ENCODE measurements around the gene GREB1.

GREB1 gene

DNA sequence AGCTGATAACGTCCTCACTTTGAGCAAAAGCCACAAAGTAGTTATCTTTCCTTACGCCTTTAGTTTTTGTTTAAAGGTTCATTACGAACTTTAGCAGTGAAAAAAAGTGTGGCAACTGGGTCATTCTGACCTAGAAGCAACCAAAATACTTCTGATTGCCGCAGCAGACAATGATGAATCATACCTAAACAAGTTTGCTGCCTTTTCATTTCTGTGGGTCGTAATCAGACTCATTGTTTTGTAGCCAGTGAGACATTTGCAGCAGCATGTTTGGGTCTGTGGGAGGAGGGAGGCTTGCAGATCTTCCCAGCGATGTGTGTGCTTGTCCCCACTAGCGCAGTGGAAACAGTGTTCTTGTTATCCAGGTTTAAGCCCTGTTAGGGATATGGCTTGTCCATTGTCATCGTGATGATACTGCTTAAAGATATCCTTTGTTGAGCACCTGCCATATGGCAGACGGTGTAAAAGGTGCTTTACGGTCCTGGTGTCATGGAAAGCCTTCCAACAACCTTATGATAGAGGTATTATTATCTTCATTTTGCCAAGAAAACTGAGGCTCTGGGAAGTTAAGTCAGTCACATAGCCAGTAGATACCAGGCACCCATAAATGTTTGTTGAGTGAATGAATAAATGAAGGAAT, 1.3 kb upstream of the GREB1 start:
- no peaks in the 10 kb centered on the region for H3K79me2 ChIP-seq (ENCODE audit: low read length)
- no peak overlapping the region for H3K4me2 ChIP-seq (ENCODE audit: low read length)
- no peak overlapping the region for H3K4me3 ChIP-seq (ENCODE audit: low read length)
- peaks cover 11% of the 10 kb centered on the region for H3K4me1 ChIP-seq (ENCODE audit: low read length)
- peaks cover 70% of the 10 kb centered on the region for H3K27me3 ChIP-seq (ENCODE audit: low read depth, low read length)
- TF ChIP-seq CTCF (IDR thresholded peaks at IDR 0.05; ENCODE audit: low read depth, low read length): no peak
- TF ChIP-seq EZH2phosphoT487 (IDR thresholded peaks at IDR 0.05; ENCODE audit: low read depth): no peak
- no peaks in the 10 kb centered on the region for H4K20me1 ChIP-seq (ENCODE audit: insufficient read depth, low read length)
- H3K9ac ChIP-seq (ENCODE audit: low read length): no peak overlapping the region
- no peak overlapping the region for H3K27ac ChIP-seq (ENCODE audit: low read length)
- no peak overlapping the region for H2AFZ ChIP-seq (ENCODE audit: low read depth, low read length)
- H3K36me3 ChIP-seq (replicated peaks; ENCODE audit: low read depth, low read length): no peaks in the 10 kb centered on the region
- H3K9me3 ChIP-seq (ENCODE audit: insufficient read depth, low read length): peaks cover 3% of the 10 kb centered on the region; the same call in 1 of the 2 replicates

DNA sequence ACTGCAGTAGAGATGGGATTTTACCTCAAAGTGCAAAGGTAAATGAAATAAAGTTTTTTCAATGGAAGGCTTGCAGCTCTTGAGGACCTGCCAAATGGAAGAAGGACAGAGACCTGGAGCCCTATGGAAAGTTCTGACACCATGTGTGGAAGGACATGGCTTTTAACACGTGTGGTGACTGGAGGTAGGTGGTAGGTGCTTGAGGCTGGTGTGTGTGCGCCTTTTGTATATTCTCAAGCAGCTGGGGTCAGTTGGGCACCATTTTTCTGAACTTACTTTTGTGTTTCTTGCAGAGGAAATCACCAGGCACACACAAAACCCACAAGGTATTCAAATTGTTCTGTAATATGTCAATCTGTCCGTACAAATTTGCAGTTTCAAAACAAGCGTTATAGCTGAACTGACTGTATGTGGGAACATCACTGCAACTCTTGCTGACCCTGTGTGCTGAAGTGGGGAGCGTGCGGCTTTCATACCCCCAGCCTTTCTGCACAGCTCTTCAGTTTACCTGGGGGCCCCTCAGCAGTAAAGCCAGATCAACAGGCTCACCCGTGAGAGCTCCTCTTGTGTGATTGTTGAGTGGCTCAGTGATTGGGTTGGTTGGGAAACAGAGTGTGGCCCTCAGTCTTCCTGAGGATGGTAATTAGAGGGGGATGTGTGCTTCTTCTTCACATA, 363 bp downstream of the GREB1 start:
- Histone ChIP-seq H3K79me2 (ENCODE audit: low read length) (no peaks in the 10 kb centered on the region), H3K4me3 (ENCODE audit: low read length) (no peak overlapping the region)
- TF ChIP-seq CTCF (IDR thresholded peaks at IDR 0.05; ENCODE audit: low read depth, low read length) (no peak), EZH2phosphoT487 (IDR thresholded peaks at IDR 0.05; ENCODE audit: low read depth) (no peak)

GRCh38 chr2:11534746-11535484, 1.1 kb downstream of the GREB1 start:
- H3K27me3 ChIP-seq (ENCODE audit: low read depth, low read length): peaks cover 48% of the 10 kb centered on the region
- no peaks in the 10 kb centered on the region for H4K20me1 ChIP-seq (ENCODE audit: insufficient read depth, low read length)
- H3K4me3 ChIP-seq (ENCODE audit: low read length): no peak overlapping the region
- no peak overlapping the region for H2AFZ ChIP-seq (ENCODE audit: low read depth, low read length)
- no peak for TF ChIP-seq EZH2phosphoT487 (IDR thresholded peaks at IDR 0.05; ENCODE audit: low read depth)
- TF ChIP-seq CTCF (IDR thresholded peaks at IDR 0.05; ENCODE audit: low read depth, low read length): peak; percentile 35
- H3K36me3 ChIP-seq (replicated peaks; ENCODE audit: low read depth, low read length): no peaks in the 10 kb centered on the region
- H3K9ac ChIP-seq (ENCODE audit: low read length): no peak overlapping the region
- no peak overlapping the region for H3K4me2 ChIP-seq (ENCODE audit: low read length)
- H3K79me2 ChIP-seq (ENCODE audit: low read length): no peaks in the 10 kb centered on the region
- no peaks in the 10 kb centered on the region for H3K9me3 ChIP-seq (ENCODE audit: insufficient read depth, low read length)
- no peaks in the 10 kb centered on the region for H3K4me1 ChIP-seq (ENCODE audit: low read length)
- H3K27ac ChIP-seq (ENCODE audit: low read length): no peak overlapping the region

More for the DNA sequence above, 363 bp downstream of the GREB1 start:
- Histone ChIP-seq H3K4me1 (ENCODE audit: low read length) (no peaks in the 10 kb centered on the region), H3K27me3 (ENCODE audit: low read depth, low read length) (peaks cover 53% of the 10 kb centered on the region), H3K4me2 (ENCODE audit: low read length) (no peak overlapping the region), H3K9me3 (ENCODE audit: insufficient read depth, low read length) (no peaks in the 10 kb centered on the region), H4K20me1 (ENCODE audit: insufficient read depth, low read length) (no peaks in the 10 kb centered on the region), H3K9ac (ENCODE audit: low read length) (no peak overlapping the region), H2AFZ (ENCODE audit: low read depth, low read length) (no peak overlapping the region), H3K27ac (ENCODE audit: low read length) (no peak overlapping the region), H3K36me3 (replicated peaks; ENCODE audit: low read depth, low read length) (no peaks in the 10 kb centered on the region)

DNA sequence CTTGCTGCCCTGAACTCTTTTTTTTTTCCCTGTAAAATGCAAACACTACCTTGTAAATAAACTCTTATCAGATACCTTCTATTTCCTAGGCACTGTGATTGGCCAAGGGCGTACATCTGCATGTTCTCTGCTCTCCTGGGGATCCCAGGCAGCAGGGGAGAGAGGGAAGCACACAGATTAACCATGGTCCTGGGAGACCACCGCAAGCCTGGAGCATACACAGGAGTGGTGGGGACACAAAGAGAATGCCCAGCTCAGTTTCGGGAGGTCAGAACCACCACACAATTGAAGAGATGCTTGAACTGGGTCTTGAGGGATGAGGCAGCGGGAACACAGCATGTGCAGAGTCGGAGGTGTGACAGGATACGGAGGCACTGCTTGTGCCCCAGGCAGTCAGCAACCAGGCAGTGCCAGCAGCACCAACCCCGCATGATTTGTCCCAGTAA, 2.1 kb downstream of the GREB1 start:
- Histone ChIP-seq H4K20me1 (ENCODE audit: insufficient read depth, low read length) (no peaks in the 10 kb centered on the region), H2AFZ (ENCODE audit: low read depth, low read length) (no peak overlapping the region), H3K27me3 (ENCODE audit: low read depth, low read length) (peaks cover 48% of the 10 kb centered on the region), H3K4me2 (ENCODE audit: low read length) (no peak overlapping the region), H3K27ac (ENCODE audit: low read length) (no peak overlapping the region), H3K36me3 (replicated peaks; ENCODE audit: low read depth, low read length) (no peaks in the 10 kb centered on the region), H3K4me3 (ENCODE audit: low read length) (no peak overlapping the region), H3K9me3 (ENCODE audit: insufficient read depth, low read length) (no peaks in the 10 kb centered on the region), H3K4me1 (ENCODE audit: low read length) (no peaks in the 10 kb centered on the region), H3K9ac (ENCODE audit: low read length) (no peak overlapping the region), H3K79me2 (ENCODE audit: low read length) (no peaks in the 10 kb centered on the region)
- TF ChIP-seq EZH2phosphoT487 (IDR thresholded peaks at IDR 0.05; ENCODE audit: low read depth): no peak
- no peak for TF ChIP-seq CTCF (IDR thresholded peaks at IDR 0.05; ENCODE audit: low read depth, low read length)

Data from OCI-LY3 (cell line).